Measurements from ENCODE around the gene OSBPL10.
"Not testable (repeated sequence)": the region's sequence is repeated elsewhere in the genome, so short reads cannot be mapped to it uniquely, and the experiment has no call there.

OSBPL10 gene

DNA sequence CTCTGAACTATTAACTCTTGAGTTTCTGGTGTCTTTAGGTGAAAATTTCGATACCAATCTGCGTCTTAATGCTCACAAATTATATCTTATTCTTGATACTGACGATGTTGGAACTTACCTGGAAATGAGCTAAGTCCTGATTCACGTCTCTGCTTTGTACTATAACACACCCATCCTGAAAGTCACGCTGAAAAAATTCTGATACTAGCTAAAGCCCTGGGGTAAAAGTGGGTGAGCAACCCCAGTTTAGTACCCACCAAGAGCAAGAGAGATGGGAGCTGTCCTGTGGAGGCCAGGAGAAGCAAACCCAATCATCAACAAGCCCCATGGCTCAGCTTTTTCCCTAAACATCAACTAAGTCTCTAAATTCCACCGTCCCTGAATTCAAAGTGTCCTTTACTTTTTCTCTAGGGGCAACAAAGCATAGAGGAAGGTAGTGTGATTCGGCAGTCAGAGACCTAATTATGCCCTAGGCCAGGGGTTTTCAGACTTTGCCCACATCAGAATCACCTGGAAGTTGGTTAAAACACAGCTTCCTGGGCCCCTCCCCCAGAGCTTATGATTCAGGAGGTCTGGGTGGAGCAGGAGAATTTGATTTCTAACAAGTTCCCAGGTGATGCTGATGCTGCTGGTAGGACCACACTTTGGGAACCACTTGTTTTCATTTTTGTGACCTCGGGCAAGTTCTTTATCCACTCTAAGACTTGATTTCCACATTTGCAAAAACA lies 90.2 kb downstream of the OSBPL10 start:
- no peak for DNase-seq (ENCODE audit: low spot score)

DNA sequence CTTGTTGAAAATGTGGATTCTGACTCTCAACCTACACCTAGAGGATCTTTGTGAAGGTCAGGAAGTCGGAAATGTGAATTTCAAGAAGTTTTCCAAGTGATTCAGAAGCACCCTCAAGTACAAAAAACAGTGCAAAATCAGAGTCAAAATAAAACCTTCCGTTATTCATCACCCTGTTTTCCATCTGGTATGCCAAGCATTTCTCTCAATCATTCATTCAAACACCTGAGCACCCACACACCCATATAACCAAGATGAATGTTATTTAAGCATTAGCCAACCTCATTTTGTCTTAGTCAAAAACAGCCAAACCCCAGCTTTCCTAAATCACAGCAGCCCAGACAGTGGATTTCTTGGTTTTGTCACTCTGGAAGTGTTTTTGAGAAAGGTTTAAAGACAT lies 91.1 kb downstream of the OSBPL10 start:
- DNase-seq (ENCODE audit: low spot score) = no peak

DNA sequence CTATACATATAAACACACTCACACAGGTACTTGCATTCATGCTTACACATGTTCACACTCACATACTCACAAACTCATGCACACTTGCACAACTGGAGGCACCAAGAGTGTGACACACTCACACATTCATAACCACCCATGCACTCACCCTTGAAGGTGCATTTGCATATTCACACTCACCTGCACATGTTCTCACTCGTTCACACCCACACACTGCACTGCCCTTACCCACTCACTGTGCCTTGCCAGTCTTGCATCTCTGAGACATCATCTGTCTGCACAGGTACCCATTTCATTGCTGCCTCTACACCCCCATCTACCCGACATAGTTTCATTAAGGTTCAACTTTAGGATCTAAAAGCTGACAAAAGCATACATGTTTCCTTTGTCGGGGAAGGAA lies 95.8 kb downstream of the OSBPL10 start:
- no peak for DNase-seq (ENCODE audit: low spot score)

DNA sequence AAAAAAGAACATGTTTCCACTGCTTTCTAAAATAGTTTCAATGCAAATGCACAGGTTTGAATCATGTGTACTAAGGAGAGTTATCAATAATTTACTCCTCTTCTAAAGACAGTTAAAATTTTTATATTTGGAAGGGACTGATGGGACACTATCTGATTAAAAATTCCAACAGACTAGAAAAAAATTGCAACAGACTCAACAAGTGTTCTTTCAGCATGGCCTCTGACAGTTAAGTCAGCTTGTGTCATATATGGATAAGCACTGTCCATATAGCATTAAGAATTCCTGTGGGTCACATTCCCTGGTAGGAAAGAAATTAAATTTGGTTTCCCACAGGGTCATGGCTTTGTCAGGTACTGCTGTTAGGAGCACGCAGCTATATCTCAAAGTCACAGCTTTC lies 96.8 kb downstream of the OSBPL10 start:
- DNase-seq (ENCODE audit: low spot score) = no peak

DNA sequence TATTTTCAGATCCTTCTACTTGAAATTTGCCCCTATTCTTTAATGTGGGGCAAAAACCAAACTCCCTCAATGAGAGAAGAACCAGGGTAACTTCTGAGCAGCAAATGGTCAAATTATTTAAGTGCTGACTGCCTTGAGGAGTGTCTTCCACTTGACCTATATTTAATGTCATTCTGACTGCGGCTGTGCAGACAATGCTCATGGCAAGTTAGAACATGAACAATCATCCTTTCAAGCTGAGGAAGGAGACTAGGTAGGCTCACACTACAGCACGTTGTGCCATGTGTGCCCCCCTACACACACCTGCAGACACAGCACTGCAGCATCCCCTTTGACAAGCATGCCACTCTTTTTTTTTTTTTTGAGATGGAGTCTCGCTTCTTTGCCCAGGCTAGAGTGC lies 98.2 kb downstream of the OSBPL10 start:
- no peak for DNase-seq (ENCODE audit: low spot score)

DNA sequence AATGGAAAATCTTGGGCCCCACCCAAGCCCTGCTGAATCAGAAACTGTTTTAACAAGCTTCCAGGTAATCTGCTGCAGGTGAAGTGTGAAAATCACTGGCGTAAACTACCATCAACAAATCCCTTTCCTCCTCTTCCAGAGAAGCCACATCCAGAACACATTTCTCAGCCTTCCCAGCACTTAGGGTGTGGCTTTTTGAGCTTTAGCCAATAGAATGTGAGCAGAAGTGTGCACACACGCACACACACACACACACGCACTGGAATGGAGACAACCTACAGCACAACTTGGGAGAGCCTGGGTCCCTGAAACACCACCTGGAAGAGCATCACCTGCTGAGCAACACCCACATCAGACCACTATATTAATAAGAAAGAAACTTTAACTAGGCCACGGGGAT lies 98.6 kb downstream of the OSBPL10 start:
- DNase-seq (ENCODE audit: low spot score) = no peak

DNA sequence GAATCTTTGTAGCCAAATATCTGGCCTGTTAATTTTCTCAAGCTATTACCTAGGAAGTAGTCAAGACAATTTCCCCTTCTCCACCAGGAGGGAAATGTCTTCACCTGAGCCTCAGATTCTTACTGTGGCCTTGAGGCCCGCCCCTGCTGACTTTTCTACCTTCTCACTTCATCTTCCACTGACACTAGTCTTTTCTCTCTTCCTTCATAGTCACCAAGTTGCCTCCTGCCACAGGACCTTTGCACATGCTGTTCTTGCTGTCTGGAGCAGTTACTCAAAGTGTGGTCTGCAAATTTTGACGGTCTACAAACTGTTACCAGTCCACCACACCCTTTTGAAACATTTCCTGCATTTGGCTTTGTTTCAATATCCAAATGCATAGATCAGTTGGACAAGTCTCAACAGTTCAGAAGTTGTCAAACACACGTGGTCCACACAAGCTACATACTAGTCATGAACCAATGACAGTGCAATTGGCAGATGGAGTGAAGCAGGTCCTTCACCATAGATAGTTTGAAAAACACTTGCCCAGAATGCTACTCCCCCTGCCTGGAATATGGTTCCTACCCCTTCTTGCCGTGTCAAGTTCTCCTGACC lies 100.5 kb downstream of the OSBPL10 start:
- DNase-seq (ENCODE audit: low spot score) = no peak

DNA sequence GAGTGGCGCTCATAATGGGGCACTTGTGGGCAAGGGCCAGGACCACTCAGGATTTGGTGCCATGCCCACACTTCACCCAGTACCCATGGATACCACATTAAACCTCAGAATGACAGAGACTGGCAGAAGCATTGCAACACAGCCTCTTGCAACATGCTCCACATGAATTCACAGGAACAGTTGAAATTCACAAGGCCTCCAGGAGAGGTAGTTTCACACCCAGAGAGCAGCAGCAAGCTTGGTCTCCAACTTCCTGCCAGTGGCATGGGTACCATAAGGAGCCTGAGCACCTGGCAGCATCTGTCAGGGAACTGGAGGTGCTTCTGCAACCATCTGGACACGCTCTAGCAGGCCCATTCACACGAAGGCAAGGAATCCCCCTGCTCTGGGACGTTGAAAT lies 101.0 kb downstream of the OSBPL10 start:
- no peak for DNase-seq (ENCODE audit: low spot score)

DNA sequence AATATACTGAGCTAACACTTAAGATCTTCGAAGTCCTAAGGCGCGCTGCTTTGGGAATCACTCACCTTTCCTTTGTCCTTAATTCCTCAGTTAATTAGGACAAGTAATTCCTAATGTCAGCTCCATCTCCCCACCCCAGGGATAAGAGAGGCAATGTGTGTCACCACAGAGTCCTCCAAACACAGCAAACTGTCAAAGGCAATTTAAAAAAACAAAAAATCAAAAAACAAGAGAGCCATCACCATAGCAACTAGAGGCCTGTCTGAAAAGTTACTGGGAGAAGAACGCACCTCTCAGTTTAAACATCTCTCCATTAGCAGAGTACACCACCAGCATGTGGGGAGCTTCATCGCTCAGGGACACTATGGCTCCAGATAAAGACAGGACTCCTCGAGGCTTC lies 101.7 kb downstream of the OSBPL10 start:
- no peak for DNase-seq (ENCODE audit: low spot score)

DNA sequence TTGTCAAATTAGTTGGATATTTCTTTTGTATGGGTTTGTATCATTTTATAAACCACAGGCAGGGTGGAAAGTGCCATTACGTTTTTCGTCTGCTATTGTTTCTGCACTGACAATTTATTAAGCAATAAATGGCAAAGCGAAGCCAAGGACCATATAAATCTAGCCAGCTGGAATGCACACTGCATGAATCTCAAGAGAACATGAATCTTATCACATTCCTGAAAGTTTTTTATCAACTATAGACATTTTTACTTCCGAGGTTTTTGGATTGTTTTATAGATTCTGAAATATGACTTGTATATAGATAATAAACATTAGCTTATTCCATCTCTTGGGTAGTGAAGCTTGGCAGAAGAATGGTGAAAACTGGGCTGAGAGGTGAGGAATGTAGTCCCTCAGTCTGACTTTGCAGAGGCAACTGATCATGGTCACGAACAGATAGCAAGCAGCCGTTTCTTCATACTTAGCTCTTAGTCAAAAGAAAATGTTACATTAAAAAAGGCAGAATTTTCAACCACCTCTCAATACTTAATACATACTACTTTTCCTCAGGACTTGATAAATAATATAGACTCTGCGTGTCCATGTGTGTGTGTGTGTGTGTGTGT lies 102.7 kb downstream of the OSBPL10 start:
- DNase-seq (ENCODE audit: low spot score) = no peak

DNA sequence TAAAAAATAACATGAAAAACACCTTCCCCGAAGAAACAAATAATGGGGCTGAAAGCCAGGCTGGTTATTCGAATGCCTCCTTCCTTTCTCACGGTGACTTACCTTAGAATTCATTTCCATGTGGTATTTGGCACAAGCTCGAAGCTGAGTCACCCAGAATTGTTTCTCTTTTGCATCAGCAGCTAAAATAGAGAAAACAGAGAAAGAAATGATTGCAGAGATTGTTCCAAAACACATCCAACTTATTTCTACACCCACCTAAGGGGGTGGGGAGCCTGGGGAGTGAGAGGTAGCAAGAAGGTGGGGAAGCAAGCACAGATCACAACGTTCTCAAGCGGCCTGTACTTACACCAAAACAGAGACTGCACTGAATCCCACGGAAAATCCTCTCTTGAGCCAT lies 104.7 kb downstream of the OSBPL10 start:
- no peak for DNase-seq (ENCODE audit: low spot score)

DNA sequence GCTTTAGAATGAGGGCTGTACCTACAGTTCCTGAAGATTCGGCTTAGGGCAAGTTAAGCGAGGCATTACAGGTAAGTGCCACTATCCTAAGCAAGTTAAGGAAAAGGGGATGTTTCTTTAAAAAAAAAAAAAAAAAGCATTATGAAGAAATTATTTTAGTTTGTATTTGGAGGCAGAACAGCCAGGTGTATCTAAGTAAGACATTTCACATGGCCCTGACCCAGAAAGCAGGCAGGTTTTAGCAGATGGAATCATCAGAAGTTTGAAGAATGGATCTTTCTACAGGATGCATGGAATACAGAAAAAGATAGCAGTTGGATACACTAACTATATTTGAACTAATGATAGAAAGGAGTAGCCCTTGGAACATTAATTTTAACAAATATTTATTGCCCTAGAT lies 105.6 kb downstream of the OSBPL10 start:
- DNase-seq (ENCODE audit: low spot score) = no peak

DNA sequence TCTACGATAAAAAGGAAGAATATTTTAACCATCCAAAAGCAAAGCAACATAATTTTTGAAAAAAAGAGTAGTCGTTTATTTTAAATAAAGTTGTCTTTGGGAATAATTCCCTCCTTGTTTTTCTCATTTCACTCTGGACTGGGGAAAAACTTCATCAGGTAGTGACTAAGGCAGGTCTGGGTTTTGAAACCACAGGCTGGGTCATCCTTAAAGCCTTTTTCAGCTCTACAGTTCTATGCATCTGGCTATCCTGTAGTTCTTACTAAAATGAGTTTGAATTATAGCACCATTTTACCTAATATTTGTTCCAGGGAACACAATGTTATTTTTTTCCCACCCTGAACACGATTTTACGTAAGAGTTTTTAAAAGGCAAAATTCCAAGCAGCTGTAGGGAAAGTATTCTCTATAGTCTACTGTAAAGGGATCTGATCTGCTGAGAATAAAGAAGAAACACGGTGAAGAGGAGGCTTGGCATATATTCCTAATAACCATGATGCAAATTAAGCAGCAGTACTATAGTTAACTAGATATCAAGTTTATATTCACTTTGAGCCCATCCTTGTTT lies 107.7 kb downstream of the OSBPL10 start:
- DNase-seq (ENCODE audit: low spot score) = no peak

DNA sequence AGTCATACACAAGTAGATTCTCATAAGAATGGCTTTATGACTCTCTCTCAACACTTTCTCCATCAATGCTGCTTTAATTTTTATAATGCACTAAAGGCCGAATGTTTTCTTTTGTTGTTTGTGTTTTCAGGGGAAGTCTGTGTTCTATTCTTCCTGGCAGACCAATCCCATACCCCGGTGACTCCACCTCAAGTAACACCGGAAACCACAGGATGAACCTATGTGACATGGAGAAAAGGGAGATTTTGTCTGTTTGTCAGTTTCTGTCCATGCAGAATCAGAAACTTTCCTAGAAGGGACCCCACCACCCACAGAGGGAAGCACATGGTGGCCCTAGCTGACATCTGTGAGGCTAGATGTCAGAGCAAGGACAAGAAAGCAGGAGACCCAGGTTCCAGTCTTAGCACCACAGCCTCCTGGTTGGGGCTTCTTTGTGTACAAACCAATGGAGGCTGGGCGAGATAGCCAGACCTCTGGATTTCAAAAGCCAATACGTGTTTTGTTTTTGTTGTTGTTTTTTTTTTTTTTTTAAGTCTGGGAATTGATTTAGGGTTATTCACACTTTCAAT lies 109.0 kb downstream of the OSBPL10 start:
- DNase-seq (ENCODE audit: low spot score) = no peak

DNA sequence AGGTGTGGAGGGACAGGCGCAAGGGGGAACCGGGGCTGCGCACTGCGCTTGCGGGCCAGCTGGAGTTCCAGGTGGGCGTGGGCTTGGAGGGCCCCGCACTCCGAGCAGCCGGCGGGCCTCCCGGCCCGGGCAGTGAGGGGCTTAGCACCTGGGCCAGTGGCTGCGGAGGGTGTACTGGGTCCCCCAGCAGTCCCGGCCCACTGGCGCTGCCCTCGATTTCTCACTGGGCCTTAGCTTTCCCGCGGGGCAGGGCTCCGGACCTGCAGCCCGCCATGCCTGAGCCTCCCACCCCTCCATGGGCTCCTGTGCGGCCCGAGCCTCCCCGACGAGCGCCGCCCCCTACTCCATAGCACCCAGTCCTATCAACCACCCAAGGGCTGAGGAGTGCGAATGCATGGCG lies 111.0 kb downstream of the OSBPL10 start:
- DNase-seq (ENCODE audit: low spot score) = not testable (repeated sequence)

DNA sequence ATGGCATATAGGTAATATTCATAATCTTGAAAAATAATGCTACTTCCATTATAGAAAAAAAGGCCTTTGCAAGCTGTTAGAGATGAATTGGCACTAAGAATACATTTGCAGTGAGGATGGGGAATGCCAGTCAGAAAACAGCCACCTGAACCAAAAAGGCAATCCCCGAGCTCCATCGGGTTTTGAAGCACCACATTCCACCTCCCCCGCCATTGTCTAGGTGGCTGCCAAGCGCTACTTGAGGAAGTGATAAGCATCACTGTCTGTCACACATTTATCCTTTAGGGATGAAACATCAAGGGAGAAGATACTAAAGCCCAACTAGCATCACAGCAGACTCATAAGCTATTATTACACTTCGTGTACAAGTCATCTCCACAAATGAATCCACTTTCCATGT lies 112.8 kb downstream of the OSBPL10 start:
- no peak for DNase-seq (ENCODE audit: low spot score)

DNA sequence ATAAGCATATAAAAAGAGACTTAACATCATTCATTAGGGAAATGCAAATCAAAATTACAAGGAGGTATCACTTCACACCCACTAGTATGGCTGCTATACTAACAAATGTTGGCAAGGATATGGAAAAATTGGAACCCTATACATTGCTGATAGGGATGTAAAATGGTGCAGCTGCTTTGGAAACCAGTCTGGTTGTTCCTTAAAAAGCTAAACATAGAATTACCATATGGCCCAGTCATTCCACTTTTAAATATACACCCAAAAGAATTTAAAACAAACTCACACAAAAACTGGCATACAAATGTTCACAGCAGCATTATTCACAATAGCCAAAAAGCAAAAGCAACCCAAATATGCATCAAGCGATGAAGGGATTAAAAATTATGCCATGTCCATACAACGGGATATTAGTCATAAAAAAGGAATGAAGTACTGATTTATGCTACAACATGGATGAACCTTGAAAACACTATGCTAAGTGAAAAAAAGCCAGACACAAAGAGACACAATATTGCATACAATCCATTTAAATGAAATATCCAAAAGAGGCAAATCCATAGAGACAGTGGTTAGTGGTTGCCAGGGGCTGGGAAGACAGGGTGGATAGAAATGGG lies 118.3 kb downstream of the OSBPL10 start:
- no peak for DNase-seq (ENCODE audit: low spot score)

DNA sequence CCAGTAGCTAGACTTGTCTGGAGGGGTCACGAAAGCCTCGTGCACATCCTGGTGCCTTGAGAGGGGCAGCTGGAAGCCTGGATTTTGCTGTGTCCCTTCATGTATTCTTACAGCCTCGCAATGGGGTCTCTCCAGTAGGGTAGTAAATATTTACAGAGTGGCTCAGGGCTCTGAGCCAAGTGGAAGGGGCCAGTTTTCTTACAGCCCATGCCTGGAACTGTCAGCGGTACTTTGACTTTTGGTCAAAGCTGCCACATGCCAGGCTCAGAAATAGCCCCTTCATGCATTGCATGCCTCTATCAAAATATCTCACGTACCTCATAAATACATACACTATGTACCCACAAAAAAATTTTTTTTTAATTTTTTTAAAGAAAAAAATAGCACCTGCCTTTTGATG lies 119.2 kb downstream of the OSBPL10 start:
- DNase-seq (ENCODE audit: low spot score) = no peak

DNA sequence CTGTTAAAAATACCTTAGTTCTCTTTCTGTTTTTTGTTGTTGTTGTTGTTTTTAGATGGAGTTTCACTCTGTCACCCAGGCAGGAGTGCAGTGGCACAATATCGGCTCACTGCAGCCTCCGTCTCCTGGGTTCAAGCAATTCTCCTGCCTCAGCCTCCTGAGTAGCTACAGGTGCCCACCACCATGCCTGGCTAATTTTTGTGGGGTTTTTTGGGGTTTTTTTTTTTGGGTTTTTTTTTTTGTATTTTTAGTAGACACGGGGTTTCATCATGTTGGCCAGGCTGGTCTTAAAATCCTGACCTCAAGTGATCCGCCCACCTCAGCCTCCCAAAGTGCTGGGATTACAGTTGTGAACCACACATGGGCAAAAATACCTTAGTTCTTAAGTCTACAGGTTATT lies 120.4 kb downstream of the OSBPL10 start:
- not testable (repeated sequence) for DNase-seq (ENCODE audit: low spot score)

DNA sequence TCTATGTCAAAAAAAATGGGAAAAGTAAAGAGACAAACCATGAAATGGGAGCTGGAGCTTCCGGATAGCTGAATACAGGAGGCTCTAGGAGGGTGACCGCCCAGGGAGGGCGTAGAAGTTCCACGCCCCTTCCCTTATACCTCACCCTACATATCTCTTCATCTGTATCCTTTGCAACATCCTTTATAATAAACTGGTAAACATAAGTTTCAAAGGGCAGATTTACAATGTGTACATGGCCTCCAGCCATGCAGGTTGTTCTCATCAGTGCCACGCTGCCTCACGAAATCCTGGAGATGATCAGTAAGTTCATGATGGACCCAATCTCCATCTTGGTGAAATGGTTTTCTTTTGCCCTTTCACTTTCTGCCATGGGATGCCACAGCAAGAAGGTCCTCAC lies 121.8 kb downstream of the OSBPL10 start:
- DNase-seq (ENCODE audit: low spot score) = no peak

DNA sequence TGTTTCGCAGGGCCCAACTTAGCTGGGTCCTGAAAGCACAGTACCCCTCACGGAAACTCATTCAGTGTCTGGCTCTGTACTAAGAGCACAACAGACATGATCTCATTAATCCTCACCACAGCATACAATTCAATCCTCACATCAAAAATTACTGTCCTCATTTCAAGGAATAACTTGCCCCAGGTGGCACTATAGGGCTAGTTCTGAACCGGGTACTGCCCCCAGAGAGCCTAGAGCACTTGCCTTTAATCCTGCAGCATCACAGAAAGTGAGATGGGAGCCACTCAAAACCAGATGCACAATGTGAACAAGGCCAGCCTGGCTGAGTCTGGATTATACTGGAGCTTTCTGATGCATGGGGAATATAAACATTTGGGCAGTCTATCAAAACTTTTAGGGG lies 122.6 kb downstream of the OSBPL10 start:
- peak; percentile 70 for DNase-seq (ENCODE audit: low spot score)

DNA sequence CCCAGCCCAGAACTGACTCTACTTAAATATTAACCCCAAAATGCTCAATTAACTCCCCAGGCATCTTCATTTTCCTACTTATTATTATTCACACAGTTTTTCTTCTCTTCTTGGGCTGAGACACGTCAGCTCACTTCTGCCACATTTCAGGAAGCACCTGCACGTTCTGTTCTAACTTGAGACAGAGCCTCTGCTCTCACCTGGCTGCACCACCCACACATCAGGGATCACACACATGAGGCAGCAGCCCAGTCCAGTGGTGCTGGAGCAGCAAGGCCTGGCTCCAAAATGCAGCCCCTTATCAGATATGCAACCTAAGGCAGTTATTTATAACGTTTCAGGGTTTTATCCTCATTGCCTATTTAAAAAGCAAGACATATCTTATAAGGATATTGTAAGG lies 127.5 kb downstream of the OSBPL10 start:
- no peak for DNase-seq (ENCODE audit: low spot score)

DNA sequence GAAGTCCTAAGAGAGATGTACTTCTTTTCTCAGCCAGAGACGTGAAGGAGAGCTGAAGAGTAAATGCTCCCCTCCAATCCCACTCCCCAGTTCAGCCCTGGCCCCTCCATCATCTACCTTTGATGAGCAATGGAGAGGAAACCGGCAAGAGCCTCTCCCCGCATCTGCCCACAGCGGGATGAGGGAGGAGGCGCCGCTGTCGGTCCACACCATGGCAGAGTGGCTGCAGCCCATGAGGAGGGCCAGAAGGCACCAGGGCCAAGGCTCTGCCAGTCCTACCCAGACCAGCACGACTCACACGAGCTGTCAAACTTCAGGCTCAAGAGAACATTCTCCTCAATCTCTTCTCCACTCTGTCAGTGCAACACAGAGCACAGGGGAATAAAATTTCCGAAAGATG lies 129.8 kb downstream of the OSBPL10 start:
- DNase-seq (ENCODE audit: low spot score) = no peak
